ENCODE data around the gene PHF13. TPM values are rescaled to one million over a fixed set of nuclear protein-coding genes. Genes with fewer than 3 reads are reported as not detected.
A peak's percentile ranks its signal among the peaks of the same experiment; 100 is the strongest.

Gene PHF13
- total and polyA plus RNA-seq, 9 of the 15 experiments (the other 6 are each of a cell fraction or from before 2014, with no cell fraction given) = 1.8 to 36.1 (median 11.7) TPM

GRCh38 chr1:6601049-6601922, 12.2 kb upstream of the PHF13 start (continued):
- no peak for TF ChIP-seq ZNF217 (CRISPR knock-in tag; IDR thresholded peaks at IDR 0.05)
- peak; percentile 15; the same call in 1 of the 2 replicates for TF ChIP-seq GABPB1 (CRISPR knock-in tag; IDR thresholded peaks at IDR 0.05)
- TF ChIP-seq HNRNPL (IDR thresholded peaks at IDR 0.05; ENCODE audit: low read depth, low read length) = 0 out of 2 replicates have a peak, but pooled peaks have one; percentile 14
- TF ChIP-seq MNT (conservative IDR thresholded peaks at IDR 0.05) = peak; percentile 100
- no peak for TF ChIP-seq RBM15 (IDR thresholded peaks at IDR 0.05; ENCODE audit: insufficient read depth, low read length)
- TF ChIP-seq GABPA (tag; conservative IDR thresholded peaks at IDR 0.05; ENCODE audit: low read depth) = peak; percentile 12; the same call in 1 of the 2 replicates
- TF ChIP-seq SMARCE1 (IDR thresholded peaks at IDR 0.05) = peak; percentile 64; the same call in 1 of the 2 replicates
- TF ChIP-seq ADNP (tag; IDR thresholded peaks at IDR 0.05) = no peak
- TF ChIP-seq ZNF143 (CRISPR knock-in tag; IDR thresholded peaks at IDR 0.05) = no peak
- TF ChIP-seq ZBTB12 (CRISPR knock-in tag; IDR thresholded peaks at IDR 0.05) = peak; percentile 14; the same call in 1 of the 2 replicates
- TF ChIP-seq ZNF263 (CRISPR knock-in tag; IDR thresholded peaks at IDR 0.05; ENCODE audit: borderline replicate concordance) = 0 out of 2 replicates have a peak, but pooled peaks have one; percentile 50
- no peak for TF ChIP-seq ZNF785 (CRISPR knock-in tag; IDR thresholded peaks at IDR 0.05)
- TF ChIP-seq ZEB2 (IDR thresholded peaks at IDR 0.05) = peak; percentile 39; the same call in 1 of the 2 replicates
- no peak for TF ChIP-seq GTF2B (IDR thresholded peaks at IDR 0.05; ENCODE audit: extremely low read depth, insufficient read length)
- peak; percentile 95 for TF ChIP-seq TOE1 (IDR thresholded peaks at IDR 0.05; ENCODE audit: borderline replicate concordance)
- TF ChIP-seq TOE1 (CRISPR knock-in tag; IDR thresholded peaks at IDR 0.05; ENCODE audit: borderline replicate concordance, low read depth) = no peak
- no peak for TF ChIP-seq HINFP (tag; conservative IDR thresholded peaks at IDR 0.05; ENCODE audit: low read depth)
- peak; percentile 46; the same call in 1 of the 2 replicates for TF ChIP-seq RB1 (IDR thresholded peaks at IDR 0.05; ENCODE audit: low read depth)
- no peak for TF ChIP-seq NCOA4 (IDR thresholded peaks at IDR 0.05; ENCODE audit: partially characterized antibody)
- no peak for TF ChIP-seq ELF1 (tag; IDR thresholded peaks at IDR 0.05)

Data from K562 (cell line).